Heart left ventricle (tissue), 16 donors: ENCODE results near the gene ZNF555. TPM values are rescaled to one million over a fixed set of nuclear protein-coding genes. Genes with fewer than 3 reads are reported as not detected.
A peak's percentile ranks its signal among the peaks of the same experiment; 100 is the strongest.

Source experiments
- ATAC-seq, 4 donors: fragments of 200-7000 bp; cut with Tn5 transposase; one replicate each; pipeline ENCODE4 v1.9.1; 2020 to 2022; ENCODE audit warnings: moderate library complexity in 4 of 4, mild to moderate bottlenecking in 3 of 4, moderate number of reproducible peaks in 1 of 4
- DNase-seq, 5 donors: peaks; one replicate each; pipeline ENCODE4 v3.0.0-alpha.2; 2020
- H3K27ac ChIP-seq, 12 donors: fragments of 200-600 bp; sonication (generic) in 4 of 12; one replicate each; pipeline versions ENCODE4 v1.5.0 to v1.8.0; 2016 to 2022; ENCODE audit warnings: mild to moderate bottlenecking in 2 of 12
- H3K27me3 ChIP-seq, 9 donors: fragments of 200-600 bp; sonication (generic) in 2 of 9; one replicate each; pipeline versions ENCODE4 v1.5.1 to v1.8.0; 2016 to 2022; ENCODE audit warnings: mild to moderate bottlenecking in 3 of 9
- H3K36me3 ChIP-seq, 9 donors: fragments of 200-600 bp; sonication (generic) in 2 of 9; one replicate each; pipeline versions ENCODE4 v1.5.0 to v1.8.0; 2018 to 2022; ENCODE audit warnings: mild to moderate bottlenecking in 2 of 9
- H3K4me1 ChIP-seq, 12 donors: fragments of 200-600 bp; sonication (generic) in 4 of 12; one replicate each; pipeline versions ENCODE4 v1.5.0 to v1.8.0; 2016 to 2022; ENCODE audit warnings: mild to moderate bottlenecking in 3 of 12
- H3K4me3 ChIP-seq, 12 donors: fragments of 200-600 bp; sonication (generic) in 4 of 12; one replicate each; pipeline versions ENCODE4 v1.5.0 to v1.8.0; 2017 to 2022; ENCODE audit warnings: mild to moderate bottlenecking in 9 of 12, moderate library complexity in 4 of 12
- H3K9me3 ChIP-seq, 12 donors: fragments of 200-600 bp; sonication (generic) in 4 of 12; one replicate each; pipeline versions ENCODE4 v1.5.0 to v1.8.0; 2016 to 2022; ENCODE audit warnings: mild to moderate bottlenecking in 1 of 12
- CTCF ChIP-seq, 12 donors: fragments of 200-600 bp; sonication (generic) in 4 of 12; IDR thresholded peaks; one replicate each; pipeline versions ENCODE4 v1.5.0 to v1.8.0; 2018 to 2022; ENCODE audit warnings: antibody characterized with exemption in 12 of 12, mild to moderate bottlenecking in 5 of 12
- POLR2A ChIP-seq, 2 donors: fragments of 450-650 bp; IDR thresholded peaks; one replicate each; pipeline ENCODE4 v1.6.1; 2017; ENCODE audit warnings: antibody characterized with exemption in 2 of 2, mild to moderate bottlenecking in 2 of 2, moderate library complexity in 2 of 2
- WGBS, 4 donors: extraction: QIAGEN DNeasy Blood & Tissue Kit in 2 of 4; methylation state at CpG; one replicate each; pipeline versions ENCODE4 v1.1.5 to v1.1.7; 2013 to 2018; 5-methylcytosine and 5-hydroxymethylcytosine counted together
- intact Hi-C, 10 donors: fragments of 100-400 bp; cut with DNase I; formaldehyde crosslinking; loops; one replicate each; pipeline versions ENCODE4 v1.11.1 to v1.14.2; 2022
- polyA plus RNA-seq, 2 donors: library from polyadenylated mRNA; stranded (reverse); fragments of 200-250 nt; gene quantifications; one replicate each; pipeline ENCODE4 v1.2.3, GENCODE V29; 2013
- total RNA-seq, 9 donors: library from RNA; depleted of rRNA in 2 of 9; stranded (reverse); fragments of >200 nt in 2 of 9; fragmentation: NEBNext Ultra II Directional in 3 of 9; extraction: Animal tissue kit (Norgen Biotek cat#: 25700) in 3 of 9; gene quantifications; one replicate each; pipeline versions ENCODE4 v1.1.0 to v1.2.4, GENCODE V29; 2016 to 2023
- donor health status: ischemic (EF 13 %, LVEDD 7.1; RV severe dilation, severe dysfunction).
- donor health status: healthy with polysubstance abuse.
- donor health status: DM: no; HTN: yes; CAD: no.
- donor health status: DM: no; HTN: no; CAD: no.
- donor health status: ischemic (EF 25% LVEDD 6.9; RV normal size, moderate dysfunction).
- donor health status: ischemic (EF 25% LVEDD 5.7; RV mildly dilated, moderate dysfunction).
- donor health status: healthy.
- donor health status: DM: yes; HTN: yes; CAD: no.
- donor health status: ischemic (EF 35%, LVEDD 5.7; RV mildly dilated, moderate dysfunction).
- donor health status: nonischemic (EF 11% LVEDD 7.7; RV severe dilation, severe dysfunction).
- donor health status: DM: yes; HTN: yes; CAD: no.
- donor health status: PGD.
- donor health status: ischemic (EF 29% LVEDD 5.4; RV normal size, mild dysfunction).
- donor health status: nonischemic (EF 23%, LVEDD 6.1; RV moderate dilation, normal function).

Gene ZNF555
- total and polyA plus RNA-seq, 11 donors, result 2.7 to 11.5 (median 8.1) TPM

DNA sequence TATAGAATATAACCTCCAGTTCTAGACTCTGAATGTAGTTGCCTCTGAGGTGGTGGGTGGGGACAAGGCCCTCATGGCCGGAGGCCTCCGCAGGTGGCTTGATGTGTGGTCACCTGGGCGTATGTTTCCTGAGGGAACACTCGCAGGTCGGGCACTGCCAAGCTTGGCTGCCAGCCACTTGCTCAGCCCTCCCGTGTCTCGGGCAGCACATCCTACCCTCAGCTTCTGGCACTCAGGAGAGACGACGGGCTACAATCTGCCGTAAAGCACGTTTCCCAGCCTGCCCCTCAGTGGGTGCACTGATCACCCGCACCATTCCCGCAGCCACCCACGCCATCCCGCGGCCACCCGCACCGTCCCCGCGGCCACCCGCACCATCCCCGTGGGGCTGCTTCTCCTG, 40.8 kb upstream of the ZNF555 start:
- DNase-seq (peak in 1 of 5 donors; percentile 70), ATAC-seq (peak in 1 of 4 donors; percentile 3)
- H3K36me3 ChIP-seq, result peaks cover 0 to 53% (median 13%) of the 10 kb centered on the region in 9 donors
- TF ChIP-seq CTCF (IDR thresholded peaks at IDR 0.05), result no peak
- peaks cover 0 to 24% (median 8%) of the 10 kb centered on the region in 12 donors for H3K4me1 ChIP-seq
- H3K27me3 ChIP-seq, result no peaks in the 10 kb centered on the region
- H3K4me3 ChIP-seq, result no peak overlapping the region
- peak overlapping the region in 4 of 12 donors; percentile 7 to 85 (median 84) for H3K27ac ChIP-seq
- H3K9me3 ChIP-seq, result no peaks in the 10 kb centered on the region
- intact Hi-C loops, result no loop called here
- WGBS, 4 donors, result 64 to 83% (median 74%) methylated on average over 21 to 22 of the region's 22 CpGs

DNA sequence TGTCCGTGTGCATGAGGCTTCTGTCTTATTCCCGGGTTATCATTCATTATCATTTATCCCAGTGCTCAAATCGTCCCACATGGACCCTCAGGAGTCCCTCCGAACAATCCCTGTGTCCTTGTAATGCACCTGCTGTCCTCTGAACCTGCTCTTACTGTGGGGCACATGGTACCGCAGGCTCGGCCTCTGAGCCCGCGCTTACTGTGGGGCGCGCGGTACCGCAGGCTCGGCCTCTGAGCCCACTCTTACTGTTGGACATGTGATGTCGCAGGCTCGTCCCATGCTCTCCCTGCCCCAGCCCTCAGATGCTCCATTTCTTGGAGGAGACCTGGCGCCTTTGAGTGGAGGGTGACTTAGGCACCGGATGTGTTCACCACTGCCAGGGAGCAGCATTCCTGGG, 38.4 kb upstream of the ZNF555 start:
- DNase-seq, result no peak
- no peak overlapping the region for H3K4me3 ChIP-seq
- no peaks in the 10 kb centered on the region for H3K27me3 ChIP-seq
- H3K4me1 ChIP-seq, result peaks cover 0 to 8% (median 6%) of the 10 kb centered on the region in 12 donors
- H3K9me3 ChIP-seq, result no peaks in the 10 kb centered on the region
- intact Hi-C loops, result no loop called here
- WGBS, 4 donors, result 94 to 98% (median 97%) methylated on average over 17 of the region's 17 CpGs
- peaks cover 0 to 52% (median 18%) of the 10 kb centered on the region in 9 donors for H3K36me3 ChIP-seq
- H3K27ac ChIP-seq, result no peak overlapping the region
- TF ChIP-seq CTCF (IDR thresholded peaks at IDR 0.05) (no peak), POLR2A (IDR thresholded peaks at IDR 0.05) (no peak)
- ATAC-seq, result no peak

DNA sequence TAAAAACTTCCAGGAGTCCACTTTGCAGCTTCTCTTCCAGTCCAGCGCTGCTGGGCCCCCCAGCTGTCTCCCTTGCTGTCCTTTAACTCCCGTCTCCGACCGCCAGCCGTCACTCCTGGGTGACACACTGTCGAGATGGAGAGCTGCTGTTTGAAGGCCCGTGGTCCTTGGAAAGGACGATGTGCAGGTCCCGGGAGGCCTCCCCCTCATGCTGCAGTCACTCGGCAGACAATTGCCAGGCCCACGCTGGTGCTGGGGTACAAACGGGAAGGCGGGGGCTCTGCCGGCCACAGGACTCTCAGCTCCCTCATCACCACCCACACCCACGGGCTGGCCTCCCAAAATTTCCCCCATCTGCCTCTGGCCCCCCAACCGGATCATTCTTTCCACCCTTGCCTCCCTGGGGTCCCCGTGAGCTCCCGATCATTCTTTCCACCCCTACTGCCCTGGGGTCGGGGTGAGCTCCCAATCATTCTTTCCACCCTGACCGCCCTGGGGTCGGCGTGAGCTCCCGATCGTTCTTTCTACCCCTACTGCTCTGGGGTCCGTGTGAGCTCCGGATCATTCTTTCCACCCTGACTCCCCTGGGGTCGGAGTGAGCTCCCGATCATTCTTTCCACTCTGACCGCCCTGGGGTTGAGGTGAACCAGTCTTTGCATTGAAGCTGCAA, 37.7 kb upstream of the ZNF555 start:
- intact Hi-C loops, result no loop called here
- no peaks in the 10 kb centered on the region for H3K27me3 ChIP-seq
- ATAC-seq (no peak), DNase-seq (no peak)
- TF ChIP-seq CTCF (IDR thresholded peaks at IDR 0.05) (no peak), POLR2A (IDR thresholded peaks at IDR 0.05) (no peak)
- no peak overlapping the region for H3K4me3 ChIP-seq
- 89 to 93% (median 91%) methylated on average over 29 of the region's 29 CpGs for WGBS, 4 donors
- no peak overlapping the region for H3K27ac ChIP-seq
- H3K9me3 ChIP-seq, result no peaks in the 10 kb centered on the region
- H3K36me3 ChIP-seq, result peaks cover 0 to 53% (median 25%) of the 10 kb centered on the region in 9 donors
- H3K4me1 ChIP-seq, result peaks cover 0 to under 1% (median 0%) of the 10 kb centered on the region in 12 donors

GRCh38 chr19:2804156-2805004, 36.9 kb upstream of the ZNF555 start:
- peak in 1 of 5 donors; percentile 14 for DNase-seq
- intact Hi-C loops, result no loop called here
- Histone ChIP-seq H3K4me3 (no peak overlapping the region), H3K9me3 (no peaks in the 10 kb centered on the region), H3K36me3 (peaks cover 0 to 60% (median 32%) of the 10 kb centered on the region in 9 donors), H3K27ac (no peak overlapping the region), H3K4me1 (no peaks in the 10 kb centered on the region), H3K27me3 (no peaks in the 10 kb centered on the region)
- WGBS, 4 donors, result 89 to 93% (median 91%) methylated on average over 23 to 27 of the region's 27 CpGs
- no peak for ATAC-seq
- TF ChIP-seq CTCF (IDR thresholded peaks at IDR 0.05), result no peak
- TF ChIP-seq POLR2A (IDR thresholded peaks at IDR 0.05), result no peak
